ENCODE results near the gene FLT3. TPM values are rescaled to one million over a fixed set of nuclear protein-coding genes. Genes with fewer than 3 reads are reported as not detected.

Gene FLT3
- total and polyA plus RNA-seq, 2 donors: 0.67 to 1.0 TPM

GRCh38 chr13:27997904-27998522 lies 102.4 kb downstream of the FLT3 start:
- WGBS: 56% methylated on average over 7 of the region's 7 CpGs
- H3K27ac ChIP-seq (ENCODE audit: low read depth): no peak overlapping the region
- no peaks in the 10 kb centered on the region for H3K4me1 ChIP-seq (ENCODE audit: insufficient read depth)
- DNase-seq (ENCODE audit: extremely low spot score): no peak
- H3K4me3 ChIP-seq (ENCODE audit: low read depth, low read length): no peak overlapping the region
- H3K36me3 ChIP-seq (ENCODE audit: insufficient read depth): no peaks in the 10 kb centered on the region

- Histone ChIP-seq H3K27ac (ENCODE audit: low read depth) (no peak overlapping the region), H3K36me3 (ENCODE audit: insufficient read depth) (no peaks in the 10 kb centered on the region), H3K4me3 (ENCODE audit: low read depth, low read length) (no peak overlapping the region), H3K4me1 (ENCODE audit: insufficient read depth) (no peaks in the 10 kb centered on the region)
- 64% methylated on average over 6 of the region's 6 CpGs for WGBS
- DNase-seq (ENCODE audit: extremely low spot score): no peak
Measured at GRCh38 chr13:27991881-27992280, 108.5 kb downstream of the FLT3 start.

GRCh38 chr13:27988520-27988919 lies 111.9 kb downstream of the FLT3 start, which contains the start of gene URAD:
Gene URAD, minus strand, starts transcription at chr13:27988693. Its CDS starts 56 bp downstream, at chr13:27988637.
- DNase-seq (ENCODE audit: extremely low spot score): no peak
- WGBS: 69% methylated on average over 11 of the region's 11 CpGs

DNA sequence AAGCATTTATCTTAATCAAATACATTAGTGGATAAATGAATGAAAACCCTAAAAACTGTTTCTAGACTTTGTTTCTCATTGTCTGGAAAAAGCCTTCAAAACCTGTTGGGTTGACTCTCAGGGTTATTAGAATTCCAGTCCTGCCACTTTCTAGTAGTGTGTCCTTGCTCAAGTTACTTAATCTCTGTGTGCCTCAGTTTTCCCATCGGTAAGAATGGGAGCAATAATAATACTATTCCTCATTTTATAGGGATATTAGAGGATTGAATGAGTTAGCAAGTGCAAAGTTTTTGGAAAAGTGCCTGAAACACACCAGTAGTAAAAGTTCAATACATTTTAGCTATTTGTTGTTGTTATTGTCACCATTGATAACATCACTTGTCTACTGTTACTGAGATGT lies 114.8 kb downstream of the FLT3 start:
- no peak for DNase-seq (ENCODE audit: extremely low spot score)
- WGBS: 87% methylated on average over 1 of the region's 1 CpG
- no peaks in the 10 kb centered on the region for H3K36me3 ChIP-seq (ENCODE audit: insufficient read depth)
- no peak overlapping the region for H3K4me3 ChIP-seq (ENCODE audit: low read depth, low read length)
- H3K27ac ChIP-seq (ENCODE audit: low read depth): no peak overlapping the region
- no peaks in the 10 kb centered on the region for H3K4me1 ChIP-seq (ENCODE audit: insufficient read depth)

More at GRCh38 chr13:27988520-27988919, 111.9 kb downstream of the FLT3 start, which contains the start of gene URAD:
- Histone ChIP-seq H3K36me3 (ENCODE audit: insufficient read depth) (no peaks in the 10 kb centered on the region), H3K4me1 (ENCODE audit: insufficient read depth) (no peaks in the 10 kb centered on the region), H3K4me3 (ENCODE audit: low read depth, low read length) (no peak within 1 kb of the TSS), H3K27ac (ENCODE audit: low read depth) (no peak within 1 kb of the TSS)

DNA sequence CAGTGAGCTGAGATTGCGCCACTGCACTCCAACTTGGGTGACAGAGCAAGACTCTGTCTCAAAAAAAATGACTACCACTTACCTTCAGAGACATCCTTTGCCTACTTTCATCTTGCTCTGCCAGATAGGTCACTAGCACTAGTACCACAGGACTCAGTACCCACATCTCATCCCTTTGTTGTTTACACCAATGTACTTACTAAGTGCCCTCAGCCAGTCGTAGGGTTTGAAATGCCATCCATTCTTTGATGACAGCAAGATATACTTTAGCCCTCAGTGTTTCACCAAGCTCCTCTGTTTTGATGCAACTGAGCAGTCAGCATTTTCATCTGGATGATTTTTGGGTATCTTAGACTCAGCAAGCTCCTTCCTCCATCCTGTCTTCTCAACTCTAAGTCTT lies 118.0 kb downstream of the FLT3 start:
- no peak overlapping the region for H3K4me3 ChIP-seq (ENCODE audit: low read depth, low read length)
- WGBS: 62% methylated on average over 2 of the region's 2 CpGs

GRCh38 chr13:27981006-27981708 lies 119.2 kb downstream of the FLT3 start:
- H3K27ac ChIP-seq (ENCODE audit: low read depth): no peak overlapping the region
- WGBS: 17% methylated on average over 11 of the region's 11 CpGs

More for the DNA sequence above, 118.0 kb downstream of the FLT3 start:
- Histone ChIP-seq H3K27ac (ENCODE audit: low read depth) (no peak overlapping the region), H3K36me3 (ENCODE audit: insufficient read depth) (no peaks in the 10 kb centered on the region), H3K4me1 (ENCODE audit: insufficient read depth) (peaks cover 2% of the 10 kb centered on the region)
- no peak for DNase-seq (ENCODE audit: extremely low spot score)

DNA sequence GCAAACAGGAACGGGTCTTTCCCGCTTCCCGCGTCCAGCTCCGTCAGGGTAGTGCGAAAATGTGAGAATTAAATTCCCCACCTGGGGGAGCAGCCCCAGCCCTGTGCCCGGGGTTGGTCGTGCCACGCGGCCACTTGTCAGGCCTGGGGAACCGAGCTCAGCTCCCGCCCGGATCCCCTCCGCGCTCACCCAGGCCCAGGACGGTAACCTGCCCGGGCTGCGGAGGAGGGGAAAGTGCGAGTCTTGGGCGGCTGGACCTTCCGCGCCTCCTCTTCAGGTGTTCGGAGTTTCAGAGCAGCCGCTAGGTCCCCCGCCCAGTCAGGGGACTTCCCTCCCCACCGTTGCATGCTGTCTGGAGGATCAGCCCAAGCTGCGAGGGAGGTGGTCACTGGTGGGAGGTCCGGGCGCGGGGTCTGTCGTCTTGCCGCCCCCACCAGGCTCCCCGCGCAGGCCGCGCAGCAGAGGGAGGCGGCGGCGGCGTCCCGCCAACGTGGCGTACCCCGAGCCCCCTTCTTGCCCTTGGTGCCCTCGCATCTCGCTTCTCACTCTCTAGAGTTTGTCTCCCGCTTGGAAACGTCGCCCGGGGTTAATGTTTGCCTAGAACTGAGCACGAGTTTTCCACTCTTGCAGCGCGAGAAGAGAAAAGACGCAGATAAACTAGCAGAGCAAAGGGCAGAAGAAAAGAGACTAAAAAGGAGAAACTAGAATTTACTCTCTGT lies 119.9 kb downstream of the FLT3 start:
- WGBS: 2% methylated on average over 54 of the region's 54 CpGs
- H3K4me3 ChIP-seq (ENCODE audit: low read depth, low read length): no peak overlapping the region
- DNase-seq (ENCODE audit: extremely low spot score): no peak
- H3K27ac ChIP-seq (ENCODE audit: low read depth): no peak overlapping the region
- H3K4me1 ChIP-seq (ENCODE audit: insufficient read depth): peaks cover 2% of the 10 kb centered on the region
- no peaks in the 10 kb centered on the region for H3K36me3 ChIP-seq (ENCODE audit: insufficient read depth)

More at GRCh38 chr13:27981006-27981708, 119.2 kb downstream of the FLT3 start:
- Histone ChIP-seq H3K36me3 (ENCODE audit: insufficient read depth) (no peaks in the 10 kb centered on the region), H3K4me1 (ENCODE audit: insufficient read depth) (peaks cover 2% of the 10 kb centered on the region), H3K4me3 (ENCODE audit: low read depth, low read length) (no peak overlapping the region)
- no peak for DNase-seq (ENCODE audit: extremely low spot score)

- no peaks in the 10 kb centered on the region for H3K36me3 ChIP-seq (ENCODE audit: insufficient read depth)
- 3% methylated on average over 15 of the region's 15 CpGs for WGBS
- no peak overlapping the region for H3K4me3 ChIP-seq (ENCODE audit: low read depth, low read length)
- H3K4me1 ChIP-seq (ENCODE audit: insufficient read depth): peaks cover 2% of the 10 kb centered on the region
- DNase-seq (ENCODE audit: extremely low spot score): no peak
- no peak overlapping the region for H3K27ac ChIP-seq (ENCODE audit: low read depth)
Measured at GRCh38 chr13:27979765-27980279, 120.6 kb downstream of the FLT3 start.

GRCh38 chr13:27979001-27979643 lies 121.3 kb downstream of the FLT3 start:
- H3K4me1 ChIP-seq (ENCODE audit: insufficient read depth): peaks cover 2% of the 10 kb centered on the region
- 4% methylated on average over 15 of the region's 15 CpGs for WGBS
- H3K4me3 ChIP-seq (ENCODE audit: low read depth, low read length): no peak overlapping the region
- DNase-seq (ENCODE audit: extremely low spot score): no peak
- no peak overlapping the region for H3K27ac ChIP-seq (ENCODE audit: low read depth)
- no peaks in the 10 kb centered on the region for H3K36me3 ChIP-seq (ENCODE audit: insufficient read depth)

GRCh38 chr13:27978301-27978968 lies 121.9 kb downstream of the FLT3 start:
- no peak overlapping the region for H3K27ac ChIP-seq (ENCODE audit: low read depth)
- H3K36me3 ChIP-seq (ENCODE audit: insufficient read depth): no peaks in the 10 kb centered on the region
- H3K4me1 ChIP-seq (ENCODE audit: insufficient read depth): peaks cover 2% of the 10 kb centered on the region
- WGBS: under 1% methylated on average over 65 of the region's 65 CpGs
- no peak for DNase-seq (ENCODE audit: extremely low spot score)
- peak overlapping the region; percentile 4 for H3K4me3 ChIP-seq (ENCODE audit: low read depth, low read length)

DNA sequence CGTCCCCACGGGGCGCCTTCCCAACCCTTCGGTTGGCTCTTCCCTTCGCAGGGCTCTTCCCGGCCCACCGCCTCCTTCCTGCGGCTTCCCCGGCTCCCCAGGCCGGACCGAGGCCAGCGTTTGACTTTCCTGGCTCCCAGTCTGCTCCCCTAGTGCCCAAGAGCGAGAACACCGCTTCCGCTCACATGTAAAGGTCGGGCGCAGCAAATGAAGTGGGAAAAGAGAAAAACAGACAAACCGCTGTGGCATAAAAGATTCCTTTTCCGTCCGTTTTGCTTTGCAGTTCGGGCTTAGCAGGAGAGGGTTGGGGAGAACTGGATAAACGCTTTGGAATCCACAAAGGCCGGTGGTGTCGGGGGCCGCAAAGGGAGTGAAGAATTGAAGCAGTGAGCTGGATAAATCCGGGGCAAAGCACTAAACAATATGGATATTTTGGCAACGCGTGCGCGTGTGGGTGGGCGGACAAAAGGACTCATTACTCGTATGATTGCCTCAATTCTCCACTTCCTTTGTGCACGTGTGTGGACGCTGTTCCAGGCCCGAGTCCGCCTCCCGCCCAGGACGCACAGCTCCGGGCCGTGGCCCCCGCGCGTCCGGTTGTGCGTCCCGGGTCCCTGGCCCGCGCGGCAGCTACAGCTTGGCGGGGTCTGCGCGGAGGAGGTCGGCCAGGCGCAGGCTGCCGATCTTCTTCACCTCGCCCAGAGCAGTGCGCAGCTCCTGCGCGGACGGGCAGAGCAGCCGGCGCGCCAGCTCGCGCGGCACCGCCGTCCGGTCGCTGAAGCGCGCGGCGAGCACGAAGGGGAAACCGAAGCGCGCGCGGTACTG lies 122.7 kb downstream of the FLT3 start:
- DNase-seq (ENCODE audit: extremely low spot score): no peak
- H3K36me3 ChIP-seq (ENCODE audit: insufficient read depth): no peaks in the 10 kb centered on the region
- no peak overlapping the region for H3K4me3 ChIP-seq (ENCODE audit: low read depth, low read length)
- H3K4me1 ChIP-seq (ENCODE audit: insufficient read depth): peaks cover 2% of the 10 kb centered on the region
- H3K27ac ChIP-seq (ENCODE audit: low read depth): no peak overlapping the region
- 1% methylated on average over 80 of the region's 80 CpGs for WGBS

DNA sequence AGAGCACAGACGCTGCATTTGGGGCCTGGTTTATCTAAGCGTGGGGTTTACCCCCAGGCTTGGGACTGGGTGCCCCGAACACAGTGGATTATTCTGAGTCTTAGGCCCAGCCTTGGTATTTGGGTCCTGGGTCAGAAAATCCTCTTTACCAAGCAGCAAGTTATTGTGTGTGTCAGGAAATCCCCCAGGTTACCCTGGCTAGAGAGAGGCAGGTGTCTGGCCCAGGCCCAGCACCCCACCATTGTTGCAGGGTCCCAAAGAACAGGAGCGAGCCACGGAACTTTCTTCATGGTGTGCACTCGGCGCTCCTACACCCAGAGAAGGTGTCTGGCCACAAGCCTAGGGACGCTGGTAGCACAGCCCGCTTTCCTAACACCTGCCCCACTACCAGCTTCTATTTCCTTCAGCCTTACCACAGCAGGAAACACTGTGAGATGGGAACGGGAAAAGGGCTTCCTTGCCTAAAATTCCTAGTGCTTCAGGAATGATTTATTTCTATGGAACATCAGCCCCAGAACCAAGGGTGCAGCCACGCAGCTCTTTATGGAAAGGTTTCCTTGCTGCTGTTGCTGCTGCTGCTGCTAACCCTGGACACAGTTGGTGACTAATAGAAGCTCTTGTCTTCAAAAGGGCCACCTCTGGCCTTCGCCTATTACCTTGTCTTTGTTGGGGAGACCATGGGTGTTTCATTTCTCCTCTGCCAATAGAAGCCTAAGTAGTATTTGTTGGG lies 123.8 kb downstream of the FLT3 start:
- peaks cover 2% of the 10 kb centered on the region for H3K4me1 ChIP-seq (ENCODE audit: insufficient read depth)
- no peaks in the 10 kb centered on the region for H3K36me3 ChIP-seq (ENCODE audit: insufficient read depth)
- no peak overlapping the region for H3K4me3 ChIP-seq (ENCODE audit: low read depth, low read length)
- no peak overlapping the region for H3K27ac ChIP-seq (ENCODE audit: low read depth)
- WGBS: 15% methylated on average over 12 of the region's 12 CpGs
- DNase-seq (ENCODE audit: extremely low spot score): no peak

Data from urinary bladder (tissue), 4 donors.